ENCODE data around the gene CBY2. TPM values are rescaled to one million over a fixed set of nuclear protein-coding genes. Genes with fewer than 3 reads are reported as not detected.
A peak's percentile ranks its signal among the peaks of the same experiment; 100 is the strongest.

Gene CBY2
- total and polyA plus RNA-seq, 10 of the 15 experiments (the other 5 are each of a cell fraction or from before 2014, with no cell fraction given), result 0.08 to 0.64 (median 0.23) TPM; not detected in 6

DNA sequence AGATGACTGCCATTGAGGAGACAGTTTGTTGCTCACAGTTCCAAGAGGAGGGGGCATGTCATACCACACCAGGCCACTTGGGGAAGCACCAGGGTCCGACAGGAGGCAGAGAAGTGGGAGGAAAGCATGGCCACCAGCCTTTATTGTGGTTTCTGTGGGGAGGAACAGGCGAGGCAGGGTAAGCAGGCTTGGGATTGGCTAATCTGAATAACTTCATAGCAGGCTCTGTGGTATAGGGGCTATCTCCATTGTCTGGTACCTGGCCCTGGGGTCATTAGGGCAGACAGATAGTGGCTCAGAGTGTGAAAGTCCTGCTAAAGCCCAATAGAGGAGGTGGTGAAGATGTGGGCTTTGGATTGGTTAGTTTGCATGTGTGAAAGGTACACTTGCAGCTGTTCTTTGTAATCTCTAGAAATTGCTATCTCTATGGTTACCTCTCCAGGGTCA is 35.5 kb downstream of the CBY2 start (continued):
- TF ChIP-seq IKZF2 (IDR thresholded peaks at IDR 0.05), result peak in 1 of 2 experiments; percentile 19; a peak in 1 of 4 replicates
- TF ChIP-seq RFX5 (IDR thresholded peaks at IDR 0.05; ENCODE audit: low read depth, low read length), result no peak
- TF ChIP-seq RB1 (IDR thresholded peaks at IDR 0.05; ENCODE audit: borderline replicate concordance), result no peak
- no peak for TF ChIP-seq CREM (IDR thresholded peaks at IDR 0.05; ENCODE audit: low read depth)
- TF ChIP-seq YBX1 (IDR thresholded peaks at IDR 0.05), result no peak
- no peak for TF ChIP-seq MXI1 (IDR thresholded peaks at IDR 0.05; ENCODE audit: low read depth, low read length)
- no peak for TF ChIP-seq JUNB (IDR thresholded peaks at IDR 0.05)
- 0 out of 4 replicates have a peak, but pooled peaks of 1 of the 2 experiments have one; percentile 22 for TF ChIP-seq EP300 (IDR thresholded peaks at IDR 0.05; ENCODE audit: borderline replicate concordance in 1 of 2, control insufficient read depth in 1 of 2, low read depth in 2 of 2, low read length in 2 of 2)
- no peak for TF ChIP-seq SRF (IDR thresholded peaks at IDR 0.05; ENCODE audit: low read depth in 2 of 2, low read length in 2 of 2)
- TF ChIP-seq, protein P1, sequence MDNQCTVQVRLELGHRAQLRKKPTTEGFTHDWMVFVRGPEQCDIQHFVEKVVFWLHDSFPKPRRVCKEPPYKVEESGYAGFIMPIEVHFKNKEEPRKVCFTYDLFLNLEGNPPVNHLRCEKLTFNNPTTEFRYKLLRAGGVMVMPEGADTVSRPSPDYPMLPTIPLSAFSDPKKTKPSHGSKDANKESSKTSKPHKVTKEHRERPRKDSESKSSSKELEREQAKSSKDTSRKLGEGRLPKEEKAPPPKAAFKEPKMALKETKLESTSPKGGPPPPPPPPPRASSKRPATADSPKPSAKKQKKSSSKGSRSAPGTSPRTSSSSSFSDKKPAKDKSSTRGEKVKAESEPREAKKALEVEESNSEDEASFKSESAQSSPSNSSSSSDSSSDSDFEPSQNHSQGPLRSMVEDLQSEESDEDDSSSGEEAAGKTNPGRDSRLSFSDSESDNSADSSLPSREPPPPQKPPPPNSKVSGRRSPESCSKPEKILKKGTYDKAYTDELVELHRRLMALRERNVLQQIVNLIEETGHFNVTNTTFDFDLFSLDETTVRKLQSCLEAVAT (IDR thresholded peaks at IDR 0.05), result peak; percentile 62; the same call in 1 of the 2 replicates
- TF ChIP-seq, protein P2, sequence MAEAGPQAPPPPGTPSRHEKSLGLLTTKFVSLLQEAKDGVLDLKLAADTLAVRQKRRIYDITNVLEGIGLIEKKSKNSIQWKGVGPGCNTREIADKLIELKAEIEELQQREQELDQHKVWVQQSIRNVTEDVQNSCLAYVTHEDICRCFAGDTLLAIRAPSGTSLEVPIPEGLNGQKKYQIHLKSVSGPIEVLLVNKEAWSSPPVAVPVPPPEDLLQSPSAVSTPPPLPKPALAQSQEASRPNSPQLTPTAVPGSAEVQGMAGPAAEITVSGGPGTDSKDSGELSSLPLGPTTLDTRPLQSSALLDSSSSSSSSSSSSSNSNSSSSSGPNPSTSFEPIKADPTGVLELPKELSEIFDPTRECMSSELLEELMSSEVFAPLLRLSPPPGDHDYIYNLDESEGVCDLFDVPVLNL (IDR thresholded peaks at IDR 0.05; ENCODE audit: low read depth, low read length), result no peak
- no peak for TF ChIP-seq STAT3 (IDR thresholded peaks at IDR 0.05; ENCODE audit: low read depth, low read length)
- TF ChIP-seq, protein P3, sequence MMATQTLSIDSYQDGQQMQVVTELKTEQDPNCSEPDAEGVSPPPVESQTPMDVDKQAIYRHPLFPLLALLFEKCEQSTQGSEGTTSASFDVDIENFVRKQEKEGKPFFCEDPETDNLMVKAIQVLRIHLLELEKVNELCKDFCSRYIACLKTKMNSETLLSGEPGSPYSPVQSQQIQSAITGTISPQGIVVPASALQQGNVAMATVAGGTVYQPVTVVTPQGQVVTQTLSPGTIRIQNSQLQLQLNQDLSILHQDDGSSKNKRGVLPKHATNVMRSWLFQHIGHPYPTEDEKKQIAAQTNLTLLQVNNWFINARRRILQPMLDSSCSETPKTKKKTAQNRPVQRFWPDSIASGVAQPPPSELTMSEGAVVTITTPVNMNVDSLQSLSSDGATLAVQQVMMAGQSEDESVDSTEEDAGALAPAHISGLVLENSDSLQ (IDR thresholded peaks at IDR 0.05), result no peak
- TF ChIP-seq GATAD2B (conservative IDR thresholded peaks at IDR 0.05; ENCODE audit: low read depth), result no peak
- no peak for TF ChIP-seq NFYB (IDR thresholded peaks at IDR 0.05; ENCODE audit: insufficient read depth, low read depth, low read length)
- TF ChIP-seq MTA2 (IDR thresholded peaks at IDR 0.05; ENCODE audit: low read depth), result 0 out of 2 replicates have a peak, but pooled peaks have one; percentile 32
- TF ChIP-seq, protein P4, sequence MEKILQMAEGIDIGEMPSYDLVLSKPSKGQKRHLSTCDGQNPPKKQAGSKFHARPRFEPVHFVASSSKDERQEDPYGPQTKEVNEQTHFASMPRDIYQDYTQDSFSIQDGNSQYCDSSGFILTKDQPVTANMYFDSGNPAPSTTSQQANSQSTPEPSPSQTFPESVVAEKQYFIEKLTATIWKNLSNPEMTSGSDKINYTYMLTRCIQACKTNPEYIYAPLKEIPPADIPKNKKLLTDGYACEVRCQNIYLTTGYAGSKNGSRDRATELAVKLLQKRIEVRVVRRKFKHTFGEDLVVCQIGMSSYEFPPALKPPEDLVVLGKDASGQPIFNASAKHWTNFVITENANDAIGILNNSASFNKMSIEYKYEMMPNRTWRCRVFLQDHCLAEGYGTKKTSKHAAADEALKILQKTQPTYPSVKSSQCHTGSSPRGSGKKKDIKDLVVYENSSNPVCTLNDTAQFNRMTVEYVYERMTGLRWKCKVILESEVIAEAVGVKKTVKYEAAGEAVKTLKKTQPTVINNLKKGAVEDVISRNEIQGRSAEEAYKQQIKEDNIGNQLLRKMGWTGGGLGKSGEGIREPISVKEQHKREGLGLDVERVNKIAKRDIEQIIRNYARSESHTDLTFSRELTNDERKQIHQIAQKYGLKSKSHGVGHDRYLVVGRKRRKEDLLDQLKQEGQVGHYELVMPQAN (conservative IDR thresholded peaks at IDR 0.05), result no peak
- no peak for TF ChIP-seq FOXM1 (IDR thresholded peaks at IDR 0.05; ENCODE audit: low read depth, low read length)
- TF ChIP-seq NFIC (IDR thresholded peaks at IDR 0.05; ENCODE audit: low read depth, low read length), result no peak
- no peak for TF ChIP-seq CEBPB (IDR thresholded peaks at IDR 0.05; ENCODE audit: borderline replicate concordance in 1 of 2, low read depth in 2 of 2, low read length in 2 of 2)
- TF ChIP-seq RELA (IDR thresholded peaks at IDR 0.05; ENCODE audit: borderline replicate concordance, partially characterized antibody), result no peak
- no peak for TF ChIP-seq SUZ12 (IDR thresholded peaks at IDR 0.05; ENCODE audit: unreplicated experiment)
- peak; percentile 35; the same call in 1 of the 2 replicates for TF ChIP-seq SPI1 (IDR thresholded peaks at IDR 0.05; ENCODE audit: borderline replicate concordance, insufficient read depth, low read depth, low read length)
- TF ChIP-seq, protein P5, sequence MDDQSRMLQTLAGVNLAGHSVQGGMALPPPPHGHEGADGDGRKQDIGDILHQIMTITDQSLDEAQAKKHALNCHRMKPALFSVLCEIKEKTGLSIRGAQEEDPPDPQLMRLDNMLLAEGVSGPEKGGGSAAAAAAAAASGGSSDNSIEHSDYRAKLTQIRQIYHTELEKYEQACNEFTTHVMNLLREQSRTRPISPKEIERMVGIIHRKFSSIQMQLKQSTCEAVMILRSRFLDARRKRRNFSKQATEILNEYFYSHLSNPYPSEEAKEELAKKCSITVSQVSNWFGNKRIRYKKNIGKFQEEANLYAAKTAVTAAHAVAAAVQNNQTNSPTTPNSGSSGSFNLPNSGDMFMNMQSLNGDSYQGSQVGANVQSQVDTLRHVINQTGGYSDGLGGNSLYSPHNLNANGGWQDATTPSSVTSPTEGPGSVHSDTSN (IDR thresholded peaks at IDR 0.05; ENCODE audit: insufficient replicate concordance, low read depth, low read length), result no peak
- TF ChIP-seq TCF12 (IDR thresholded peaks at IDR 0.05; ENCODE audit: low read depth, low read length), result 0 out of 2 replicates have a peak, but pooled peaks have one; percentile 10

All from GM12878 (cell line).